Ovary (tissue), 3 donors: ENCODE measurements around the gene FSTL5.

Source experiments
- EP300 ChIP-seq: sonication (generic); formaldehyde crosslinking; IDR thresholded peaks from one replicate; pipeline ENCODE4 v1.6.1; 2017; ENCODE audit warnings: antibody characterized with exemption
- TF ChIP-seq, protein P1 (sequence below), 3 donors: fragments of 450-650 bp in 2 of 3; fragments of 200-600 bp in 1 of 3; IDR thresholded peaks; one replicate each; pipeline versions ENCODE4 v1.5.1 to v1.8.0; 2016 to 2022; ENCODE audit warnings: antibody characterized with exemption in 3 of 3, mild to moderate bottlenecking in 1 of 3
- donor health status: DM: no; HTN: no; CAD: no.

- TF ChIP-seq EP300 = no peak
- TF ChIP-seq, protein P1, sequence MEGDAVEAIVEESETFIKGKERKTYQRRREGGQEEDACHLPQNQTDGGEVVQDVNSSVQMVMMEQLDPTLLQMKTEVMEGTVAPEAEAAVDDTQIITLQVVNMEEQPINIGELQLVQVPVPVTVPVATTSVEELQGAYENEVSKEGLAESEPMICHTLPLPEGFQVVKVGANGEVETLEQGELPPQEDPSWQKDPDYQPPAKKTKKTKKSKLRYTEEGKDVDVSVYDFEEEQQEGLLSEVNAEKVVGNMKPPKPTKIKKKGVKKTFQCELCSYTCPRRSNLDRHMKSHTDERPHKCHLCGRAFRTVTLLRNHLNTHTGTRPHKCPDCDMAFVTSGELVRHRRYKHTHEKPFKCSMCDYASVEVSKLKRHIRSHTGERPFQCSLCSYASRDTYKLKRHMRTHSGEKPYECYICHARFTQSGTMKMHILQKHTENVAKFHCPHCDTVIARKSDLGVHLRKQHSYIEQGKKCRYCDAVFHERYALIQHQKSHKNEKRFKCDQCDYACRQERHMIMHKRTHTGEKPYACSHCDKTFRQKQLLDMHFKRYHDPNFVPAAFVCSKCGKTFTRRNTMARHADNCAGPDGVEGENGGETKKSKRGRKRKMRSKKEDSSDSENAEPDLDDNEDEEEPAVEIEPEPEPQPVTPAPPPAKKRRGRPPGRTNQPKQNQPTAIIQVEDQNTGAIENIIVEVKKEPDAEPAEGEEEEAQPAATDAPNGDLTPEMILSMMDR (IDR thresholded peaks at IDR 0.05) = no peak
Measured at GRCh38 chr4:161926033-161926828, 237.6 kb downstream of the FSTL5 start.
